GM12874 (cell line): ENCODE measurements around the gene TMEM30A.

ENCODE experiments used
- CTCF ChIP-seq: IDR thresholded peaks from 2 replicates; pipeline ENCODE4 v1.5.1; 2011; ENCODE audit warnings: low read depth, mild to moderate bottlenecking, control low read depth, low read length, moderate library complexity; ENCODE audit not compliant: insufficient read depth

TMEM30A gene

GRCh38 chr6:75301537-75301936 lies 16.9 kb upstream of the TMEM30A start:
- no peak for TF ChIP-seq CTCF

GRCh38 chr6:75301088-75301487 lies 16.5 kb upstream of the TMEM30A start:
- no peak for TF ChIP-seq CTCF

- no peak for TF ChIP-seq CTCF
Measured at GRCh38 chr6:75300531-75300855, 15.9 kb upstream of the TMEM30A start.

GRCh38 chr6:75299801-75300530 lies 15.4 kb upstream of the TMEM30A start:
- TF ChIP-seq CTCF = no peak

- TF ChIP-seq CTCF = peak; percentile 47; the same call in 1 of the 2 replicates
Measured at GRCh38 chr6:75296811-75297779, 12.5 kb upstream of the TMEM30A start.

- TF ChIP-seq CTCF = no peak
Measured at GRCh38 chr6:75292555-75292954, 8.0 kb upstream of the TMEM30A start.

GRCh38 chr6:75291744-75292143 lies 7.2 kb upstream of the TMEM30A start:
- TF ChIP-seq CTCF = no peak
